ENCODE measurements around the gene SSH2.
"Not testable (repeated sequence)": the region's sequence is repeated elsewhere in the genome, so short reads cannot be mapped to it uniquely, and the experiment has no call there.

Gene SSH2

DNA sequence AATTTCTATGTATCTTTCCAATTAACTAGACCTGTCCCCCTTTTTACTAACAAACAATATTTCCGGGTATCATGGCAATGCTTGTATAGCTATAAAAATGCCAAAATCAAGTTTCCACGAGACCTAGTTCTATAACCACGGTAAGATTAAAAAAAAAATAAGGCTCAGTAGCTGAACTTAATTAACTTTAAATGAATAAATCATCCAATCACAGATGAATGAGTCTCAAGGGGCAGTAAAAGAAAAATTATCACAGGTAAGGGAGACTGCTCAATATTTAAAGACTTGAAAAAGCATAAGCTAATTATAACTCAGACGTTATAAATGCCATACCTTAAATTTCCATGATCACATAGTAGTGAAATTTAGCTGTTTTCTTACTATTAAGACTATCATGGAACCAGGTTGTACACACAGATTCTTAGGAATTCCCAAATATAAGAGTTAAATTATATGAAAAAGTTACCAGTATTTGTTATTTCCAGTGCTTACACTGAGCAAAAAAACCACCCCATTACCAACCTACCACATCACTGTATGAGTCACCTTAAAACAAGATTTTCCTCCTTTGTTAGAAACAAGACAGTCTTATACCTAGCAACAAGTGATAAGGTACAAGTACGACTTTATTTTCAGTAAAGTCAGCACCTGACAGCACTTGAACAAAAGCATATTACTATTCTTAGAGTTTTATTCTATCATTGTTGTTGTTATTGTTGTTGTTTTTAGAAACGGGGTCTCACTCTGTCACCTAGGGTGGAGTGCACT lies 20.6 kb downstream of the SSH2 start:
- ChIA-PET POLR2A (no interaction called here), CTCF (interaction anchor here (0.7 to 1.7 kb wide), 8 partner anchors 10 to 195 kb away, joined by 3 to 7 read pairs (median 4); partner anchors contain the start of gene SSH2)
- TF ChIP-seq, protein P1, sequence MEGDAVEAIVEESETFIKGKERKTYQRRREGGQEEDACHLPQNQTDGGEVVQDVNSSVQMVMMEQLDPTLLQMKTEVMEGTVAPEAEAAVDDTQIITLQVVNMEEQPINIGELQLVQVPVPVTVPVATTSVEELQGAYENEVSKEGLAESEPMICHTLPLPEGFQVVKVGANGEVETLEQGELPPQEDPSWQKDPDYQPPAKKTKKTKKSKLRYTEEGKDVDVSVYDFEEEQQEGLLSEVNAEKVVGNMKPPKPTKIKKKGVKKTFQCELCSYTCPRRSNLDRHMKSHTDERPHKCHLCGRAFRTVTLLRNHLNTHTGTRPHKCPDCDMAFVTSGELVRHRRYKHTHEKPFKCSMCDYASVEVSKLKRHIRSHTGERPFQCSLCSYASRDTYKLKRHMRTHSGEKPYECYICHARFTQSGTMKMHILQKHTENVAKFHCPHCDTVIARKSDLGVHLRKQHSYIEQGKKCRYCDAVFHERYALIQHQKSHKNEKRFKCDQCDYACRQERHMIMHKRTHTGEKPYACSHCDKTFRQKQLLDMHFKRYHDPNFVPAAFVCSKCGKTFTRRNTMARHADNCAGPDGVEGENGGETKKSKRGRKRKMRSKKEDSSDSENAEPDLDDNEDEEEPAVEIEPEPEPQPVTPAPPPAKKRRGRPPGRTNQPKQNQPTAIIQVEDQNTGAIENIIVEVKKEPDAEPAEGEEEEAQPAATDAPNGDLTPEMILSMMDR (IDR thresholded peaks at IDR 0.05; ENCODE audit: insufficient read depth, low read length, missing control alignments) = no peak
- no peak overlapping the region for H3K4me3 ChIP-seq (ENCODE audit: low read depth, low read length)
- no peak for DNase-seq (ENCODE audit: low read depth, low spot score)

GRCh38 chr17:29906969-29907368 lies 23.1 kb downstream of the SSH2 start:
- no peak overlapping the region for H3K4me3 ChIP-seq (ENCODE audit: low read depth, low read length)
- ChIA-PET POLR2A (no interaction called here), CTCF (interaction anchor here (1.4 kb wide), 1 partner anchor 24 kb away, joined by 4 read pairs; no protein-coding TSS in a partner anchor)
- TF ChIP-seq, protein P1 (IDR thresholded peaks at IDR 0.05; ENCODE audit: insufficient read depth, low read length, missing control alignments) = no peak
- DNase-seq (ENCODE audit: low read depth, low spot score) = no peak

DNA sequence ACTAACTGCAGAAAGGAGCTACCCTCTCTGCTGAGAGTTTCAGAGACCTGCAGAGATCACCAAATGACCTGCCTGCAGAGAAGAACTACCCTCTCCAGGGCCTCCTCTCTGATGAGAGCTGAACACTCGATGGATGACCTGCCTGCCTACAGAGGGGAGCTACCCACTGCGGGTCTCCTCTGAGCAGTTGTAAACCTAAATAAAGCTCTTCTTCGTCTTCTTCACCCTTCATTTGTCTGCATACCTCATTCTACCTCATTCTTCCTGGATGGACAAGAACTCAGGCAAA lies 24.2 kb downstream of the SSH2 start:
- CTCF ChIA-PET = interaction anchor here (0.9 kb wide), 1 partner anchor 188 kb away, joined by 3 read pairs; no protein-coding TSS in a partner anchor
- no peak for DNase-seq (ENCODE audit: low read depth, low spot score)
- H3K4me3 ChIP-seq (ENCODE audit: low read depth, low read length) = no peak overlapping the region
- POLR2A ChIA-PET = no interaction called here
- TF ChIP-seq, protein P1 (IDR thresholded peaks at IDR 0.05; ENCODE audit: insufficient read depth, low read length, missing control alignments) = no peak

DNA sequence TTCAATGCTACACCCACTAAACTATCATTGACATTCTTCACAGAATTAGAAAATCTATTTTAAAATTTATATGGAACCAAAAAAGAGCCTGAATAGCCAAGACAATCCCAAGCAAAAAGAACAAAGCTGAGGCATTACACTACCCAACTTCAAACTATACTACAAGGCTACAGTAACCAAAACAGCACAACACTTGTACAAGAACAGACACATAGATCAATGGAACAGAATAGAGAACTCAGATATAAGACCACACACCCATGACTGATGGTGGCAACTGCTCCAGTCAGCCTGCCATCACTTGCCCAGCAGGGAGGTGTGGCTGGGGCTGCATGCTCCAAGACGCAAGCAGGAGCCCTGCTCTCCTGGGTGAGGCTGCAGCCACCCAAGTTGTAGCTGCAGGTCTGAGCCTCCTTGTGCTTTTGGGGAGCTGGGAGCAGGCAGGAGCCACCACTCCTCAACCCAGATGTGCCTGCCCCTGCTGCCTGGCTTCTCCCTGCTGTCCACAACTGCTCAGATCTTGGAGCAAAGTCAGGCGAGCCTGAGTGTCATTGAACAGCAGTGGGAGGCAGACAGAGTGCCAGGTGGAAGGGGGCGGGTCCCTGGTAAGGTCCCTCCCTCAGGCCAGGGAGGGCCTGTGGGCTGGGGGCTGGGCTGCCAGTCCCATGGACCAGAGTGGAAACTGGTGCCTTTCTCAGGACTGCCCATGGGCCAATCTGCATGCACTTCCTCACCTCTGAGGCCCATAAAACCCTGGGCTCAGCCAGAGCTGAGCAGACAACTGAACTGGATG lies 24.7 kb downstream of the SSH2 start:
- DNase-seq (ENCODE audit: low read depth, low spot score) = no peak
- POLR2A ChIA-PET = no interaction called here
- TF ChIP-seq, protein P1 (IDR thresholded peaks at IDR 0.05; ENCODE audit: insufficient read depth, low read length, missing control alignments) = no peak
- no peak overlapping the region for H3K4me3 ChIP-seq (ENCODE audit: low read depth, low read length)
- CTCF ChIA-PET = interaction anchor here (0.9 kb wide), 1 partner anchor 188 kb away, joined by 3 read pairs; no protein-coding TSS in a partner anchor

- H3K4me3 ChIP-seq (ENCODE audit: low read depth, low read length) = no peak overlapping the region
- DNase-seq (ENCODE audit: low read depth, low spot score) = no peak
- TF ChIP-seq, protein P1 (IDR thresholded peaks at IDR 0.05; ENCODE audit: insufficient read depth, low read length, missing control alignments) = no peak
- POLR2A ChIA-PET = no interaction called here
- CTCF ChIA-PET = interaction anchor here (1.7 kb wide), 1 partner anchor 28 kb away, joined by 7 read pairs; no protein-coding TSS in a partner anchor
Measured at GRCh38 chr17:29903471-29903870, 26.6 kb downstream of the SSH2 start.

DNA sequence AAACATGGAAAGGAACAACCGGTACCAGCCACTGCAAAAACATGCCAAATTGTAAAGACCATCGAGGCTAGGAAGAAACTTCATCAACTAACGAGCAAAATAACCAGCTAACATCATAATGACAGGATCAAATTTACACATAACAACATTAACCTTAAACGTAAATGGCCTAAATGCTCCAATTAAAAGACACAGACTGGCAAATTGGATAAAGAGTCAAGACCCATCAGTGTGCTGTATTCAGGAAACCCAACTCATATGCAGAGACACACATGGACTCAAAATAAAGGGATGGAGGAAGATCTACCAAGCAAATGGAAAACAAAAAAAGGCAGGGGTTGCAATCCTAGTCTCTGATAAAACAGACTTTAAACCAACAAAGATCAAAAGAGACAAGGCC lies 32.9 kb downstream of the SSH2 start:
- POLR2A ChIA-PET; DNase-seq (ENCODE audit: low read depth, low spot score); H3K4me3 ChIP-seq (ENCODE audit: low read depth, low read length); CTCF ChIA-PET: not testable (repeated sequence)

All from AG04449 (cell line).